Type B pancreatic cell (in vitro differentiated cells): ENCODE results near the gene TP53. TPM values are rescaled to one million over a fixed set of nuclear protein-coding genes. Genes with fewer than 3 reads are reported as not detected.

Experiments
- DNase-seq: peaks from one replicate; pipeline ENCODE4 v3.0.0; 2021; ENCODE audit warnings: mixed read lengths; ENCODE audit not compliant: unreplicated experiment; ENCODE audit errors: extremely low spot score
- H3K27ac Mint-ChIP-seq: 2 replicates; pipeline ENCODE4 v1.8.0; 2021; ENCODE audit warnings: mild to moderate bottlenecking, mixed read lengths
- H3K27me3 Mint-ChIP-seq: 2 replicates; pipeline ENCODE4 v1.8.0; 2021; ENCODE audit warnings: mixed read lengths
- H3K36me3 Mint-ChIP-seq: 2 replicates; pipeline ENCODE4 v1.8.0; 2021; ENCODE audit warnings: mixed read lengths
- H3K4me1 Mint-ChIP-seq: one replicate; pipeline ENCODE4 v1.8.0; 2021; ENCODE audit warnings: mixed read lengths; ENCODE audit not compliant: unreplicated experiment
- H3K4me3 Mint-ChIP-seq: 2 replicates; pipeline ENCODE4 v1.8.0; 2021; ENCODE audit warnings: mild to moderate bottlenecking, mixed read lengths
- H3K9me3 Mint-ChIP-seq: 2 replicates; pipeline ENCODE4 v1.8.0; 2021; ENCODE audit warnings: mixed read lengths
- total RNA-seq: library from RNA; stranded (reverse); gene quantifications from 2 replicates; pipeline ENCODE4 v1.2.1, GENCODE V29; 2021; ENCODE audit warnings: low replicate concordance
- TF ChIP-seq, protein P1 (sequence below): fragments of 200-600 bp; sonication (generic); conservative IDR thresholded peaks from 2 replicates; pipeline ENCODE4 v1.5.0; 2021; ENCODE audit warnings: antibody characterized with exemption, mild to moderate bottlenecking

TP53 gene
- total RNA-seq, 1 donor from 2014 or later = 123 TPM

DNA sequence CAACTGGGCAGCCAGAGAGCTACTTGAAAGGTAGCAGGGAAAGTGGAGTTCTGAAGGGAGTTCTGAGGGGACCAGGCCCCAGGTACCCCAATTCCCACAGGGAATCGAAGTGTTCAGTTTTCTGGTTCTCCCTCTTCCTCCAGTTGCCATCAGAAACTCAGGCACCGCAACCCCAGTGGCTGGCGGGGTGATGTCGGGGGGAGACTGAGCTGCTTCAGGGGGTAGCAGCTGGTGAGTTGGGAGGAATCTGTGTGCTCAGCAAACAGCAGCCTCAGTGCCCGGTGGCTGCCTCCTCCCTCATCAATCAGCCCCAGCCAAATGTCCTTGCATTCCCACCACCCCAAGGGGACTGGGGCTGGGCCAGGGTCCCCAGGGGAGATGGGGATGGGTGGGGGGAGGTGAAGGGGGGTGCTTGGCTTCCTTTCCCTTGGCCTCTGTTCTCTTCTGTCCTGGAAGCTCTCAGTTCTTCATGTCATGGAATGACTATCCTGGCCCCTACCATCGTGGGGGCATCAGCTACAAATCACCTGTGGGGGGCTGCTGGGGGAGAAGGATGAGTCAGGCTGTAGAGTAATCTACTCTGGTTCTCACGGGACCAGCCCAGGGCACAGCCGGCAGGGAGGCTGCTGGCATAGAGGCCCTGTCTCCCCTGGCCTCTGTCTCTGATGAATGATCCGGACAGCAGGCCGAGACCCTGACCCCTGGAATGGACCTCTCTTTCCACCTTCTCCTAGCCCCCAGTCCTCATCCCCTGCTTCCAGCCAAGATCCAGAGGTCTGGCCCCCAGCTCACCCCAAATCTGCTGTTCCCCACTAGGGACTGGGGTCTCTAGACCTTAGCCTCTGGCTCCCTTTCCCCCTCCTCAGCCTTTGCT, 27.7 kb upstream of the TP53 start:
- Mint-ChIP-seq H3K27me3 (peaks cover 52% of the 10 kb centered on the region), H3K4me1 (peaks cover 52% of the 10 kb centered on the region), H3K4me3 (peak overlapping the region; percentile 72), H3K36me3 (peaks cover 4% of the 10 kb centered on the region), H3K9me3 (no peaks in the 10 kb centered on the region), H3K27ac (peak overlapping the region; percentile 62)
- no peak for DNase-seq
- TF ChIP-seq, protein P1, sequence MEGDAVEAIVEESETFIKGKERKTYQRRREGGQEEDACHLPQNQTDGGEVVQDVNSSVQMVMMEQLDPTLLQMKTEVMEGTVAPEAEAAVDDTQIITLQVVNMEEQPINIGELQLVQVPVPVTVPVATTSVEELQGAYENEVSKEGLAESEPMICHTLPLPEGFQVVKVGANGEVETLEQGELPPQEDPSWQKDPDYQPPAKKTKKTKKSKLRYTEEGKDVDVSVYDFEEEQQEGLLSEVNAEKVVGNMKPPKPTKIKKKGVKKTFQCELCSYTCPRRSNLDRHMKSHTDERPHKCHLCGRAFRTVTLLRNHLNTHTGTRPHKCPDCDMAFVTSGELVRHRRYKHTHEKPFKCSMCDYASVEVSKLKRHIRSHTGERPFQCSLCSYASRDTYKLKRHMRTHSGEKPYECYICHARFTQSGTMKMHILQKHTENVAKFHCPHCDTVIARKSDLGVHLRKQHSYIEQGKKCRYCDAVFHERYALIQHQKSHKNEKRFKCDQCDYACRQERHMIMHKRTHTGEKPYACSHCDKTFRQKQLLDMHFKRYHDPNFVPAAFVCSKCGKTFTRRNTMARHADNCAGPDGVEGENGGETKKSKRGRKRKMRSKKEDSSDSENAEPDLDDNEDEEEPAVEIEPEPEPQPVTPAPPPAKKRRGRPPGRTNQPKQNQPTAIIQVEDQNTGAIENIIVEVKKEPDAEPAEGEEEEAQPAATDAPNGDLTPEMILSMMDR = no peak

DNA sequence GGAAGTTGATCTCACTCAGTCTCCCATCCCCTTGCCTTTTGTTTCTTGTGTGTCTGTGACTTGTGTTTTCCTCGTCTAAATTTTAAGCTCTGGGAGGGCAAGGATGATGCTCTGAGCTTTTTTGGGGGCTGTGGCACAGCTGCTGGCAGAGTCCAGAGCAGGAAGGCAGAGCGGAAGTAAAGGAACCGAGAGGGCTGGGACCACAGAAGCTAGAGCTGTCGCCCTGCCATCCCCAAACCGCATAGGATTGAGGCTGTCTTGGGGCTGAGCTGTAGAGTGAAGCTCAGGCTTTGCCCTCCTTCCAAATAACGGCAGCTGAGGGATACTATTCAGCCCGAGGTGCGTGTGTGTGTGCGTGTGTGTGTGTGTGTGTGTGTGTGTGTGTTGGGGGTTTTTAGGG, 26.5 kb upstream of the TP53 start:
- Mint-ChIP-seq H3K27me3 (peaks cover 40% of the 10 kb centered on the region), H3K27ac (peak overlapping the region; percentile 27), H3K36me3 (peaks cover 4% of the 10 kb centered on the region), H3K9me3 (no peaks in the 10 kb centered on the region), H3K4me3 (peak overlapping the region; percentile 37), H3K4me1 (peaks cover 51% of the 10 kb centered on the region)
- DNase-seq = no peak
- TF ChIP-seq, protein P1 = no peak

DNA sequence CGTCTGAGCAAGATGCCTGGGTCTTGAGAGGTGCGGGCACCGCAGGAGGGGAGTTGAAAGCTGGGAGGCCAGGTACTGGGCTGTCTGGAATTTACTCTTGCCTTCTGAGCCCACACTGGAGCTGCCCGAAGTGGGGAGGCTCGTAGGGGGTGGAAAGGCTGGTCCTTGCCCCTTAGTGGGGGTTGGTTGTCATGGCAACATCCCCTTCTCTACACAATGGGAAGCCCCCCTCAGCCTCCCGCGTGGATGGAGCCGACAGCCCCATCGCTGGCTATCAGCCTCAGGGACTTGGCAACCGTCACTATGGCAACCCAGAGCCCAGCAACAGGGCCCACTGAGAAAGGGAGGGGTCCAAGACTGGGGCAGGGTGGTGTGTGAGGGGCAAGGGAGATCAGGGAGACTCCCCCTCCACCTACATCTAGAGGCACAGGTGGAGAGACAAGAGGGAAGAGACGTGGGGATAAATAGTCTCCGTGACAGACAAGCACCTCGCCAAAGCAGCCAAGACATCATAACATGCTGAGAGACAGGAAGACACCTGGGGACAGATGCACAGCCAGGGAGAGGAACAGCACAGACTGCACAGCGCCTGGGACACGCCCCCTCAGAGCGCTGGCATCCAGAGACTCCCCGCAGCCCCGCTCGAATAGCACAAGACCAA, 25.0 kb upstream of the TP53 start:
- peaks cover 4% of the 10 kb centered on the region for H3K36me3 Mint-ChIP-seq
- H3K27ac Mint-ChIP-seq = no peak overlapping the region
- H3K9me3 Mint-ChIP-seq = no peaks in the 10 kb centered on the region
- DNase-seq = no peak
- TF ChIP-seq, protein P1 = no peak
- H3K4me3 Mint-ChIP-seq = peak overlapping the region; percentile 74
- peaks cover 32% of the 10 kb centered on the region for H3K27me3 Mint-ChIP-seq
- peaks cover 42% of the 10 kb centered on the region for H3K4me1 Mint-ChIP-seq

DNA sequence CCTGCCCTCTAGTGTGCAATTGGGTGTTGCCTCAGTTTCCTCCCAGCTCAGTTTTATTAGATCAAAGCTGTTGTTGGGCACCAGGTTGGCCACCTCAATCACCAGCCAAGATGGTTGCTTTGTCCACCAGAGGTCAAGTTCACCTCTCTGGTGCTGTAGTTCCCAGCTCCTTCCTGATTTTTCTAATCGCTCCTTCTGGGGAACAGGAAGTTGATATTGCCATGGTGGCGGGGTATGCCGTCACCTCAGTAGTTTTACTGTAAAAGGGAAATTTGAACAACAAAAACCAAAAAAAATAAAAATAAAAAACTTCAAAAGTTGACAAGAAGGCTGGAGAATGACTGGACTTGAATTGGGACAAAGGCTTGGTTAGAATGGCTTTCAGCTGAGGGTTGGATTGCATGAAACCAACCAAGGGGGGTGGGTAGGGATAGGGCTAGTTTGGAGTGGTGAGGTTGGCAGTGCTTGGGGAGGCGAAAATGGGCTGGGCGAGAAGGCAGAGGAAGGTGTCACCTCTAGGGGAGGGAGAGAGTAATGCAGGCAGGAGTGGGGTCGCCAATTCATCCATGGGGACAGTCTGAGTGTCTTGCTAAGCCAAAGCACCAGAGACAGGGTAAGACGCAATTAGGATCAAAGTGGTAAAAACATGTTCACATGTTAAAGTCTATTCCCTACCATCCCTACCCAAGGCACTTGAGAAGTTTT, 23.9 kb upstream of the TP53 start:
- Mint-ChIP-seq H3K9me3 (no peaks in the 10 kb centered on the region), H3K36me3 (peaks cover 4% of the 10 kb centered on the region), H3K4me3 (no peak overlapping the region), H3K27me3 (peaks cover 39% of the 10 kb centered on the region), H3K27ac (no peak overlapping the region), H3K4me1 (peaks cover 41% of the 10 kb centered on the region)
- DNase-seq = no peak
- TF ChIP-seq, protein P1 = peak; percentile 66

DNA sequence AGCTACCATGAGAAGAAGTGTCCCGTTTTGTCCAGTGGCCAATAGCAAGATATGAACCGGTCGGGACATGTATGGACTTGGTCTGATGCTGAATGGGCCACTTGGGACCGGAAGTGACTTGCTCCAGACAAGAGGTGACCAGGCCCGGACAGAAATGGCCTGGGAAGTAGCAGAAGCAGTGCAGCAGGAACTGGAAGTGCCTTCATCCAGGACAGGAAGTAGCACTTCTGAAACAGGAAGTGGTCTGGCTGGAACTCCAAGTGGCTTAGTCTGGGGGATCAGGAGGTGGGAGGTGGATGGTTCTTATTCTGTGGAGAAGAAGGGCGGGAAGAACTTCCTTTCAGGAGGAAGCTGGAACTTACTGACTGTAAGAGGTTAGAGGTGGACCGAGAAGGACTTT, 23.0 kb upstream of the TP53 start:
- no peak overlapping the region for H3K4me3 Mint-ChIP-seq

More for the DNA sequence above, 23.0 kb upstream of the TP53 start:
- Mint-ChIP-seq H3K36me3 (peaks cover 4% of the 10 kb centered on the region), H3K27me3 (peaks cover 39% of the 10 kb centered on the region), H3K4me1 (peaks cover 39% of the 10 kb centered on the region), H3K27ac (no peak overlapping the region), H3K9me3 (no peaks in the 10 kb centered on the region)
- TF ChIP-seq, protein P1 = no peak
- no peak for DNase-seq
